Activated naive CD8-positive, alpha-beta T cell treated with anti-CD3 and anti-CD28 coated beads, Interleukin-2, amount 50 U/mL, for 24 hours (primary cell): ENCODE results near the gene HSF2BP.
A peak's percentile ranks its signal among the peaks of the same experiment; 100 is the strongest.
"Not testable (repeated sequence)": the region's sequence is repeated elsewhere in the genome, so short reads cannot be mapped to it uniquely, and the experiment has no call there.

Experiments
- ATAC-seq: fragments of 150-1000 bp; cut with Tn5 transposase; one replicate; pipeline ENCODE4 v1.10.0; 2021
- DNase-seq: peaks from one replicate; pipeline ENCODE4 v3.0.0; 2021
- H3K27ac Mint-ChIP-seq: one replicate; pipeline ENCODE4 v1.8.0; 2021; ENCODE audit warnings: mild to moderate bottlenecking, mixed read lengths
- H3K27me3 Mint-ChIP-seq: one replicate; pipeline ENCODE4 v1.8.0; 2021; ENCODE audit warnings: mixed read lengths
- H3K36me3 Mint-ChIP-seq: one replicate; pipeline ENCODE4 v1.8.0; 2021; ENCODE audit warnings: low read depth, mixed read lengths
- H3K4me1 Mint-ChIP-seq: one replicate; pipeline ENCODE4 v1.8.0; 2021; ENCODE audit warnings: mixed read lengths
- H3K4me3 Mint-ChIP-seq: one replicate; pipeline ENCODE4 v1.8.0; 2021; ENCODE audit warnings: mild to moderate bottlenecking, moderate library complexity, mixed read lengths
- H3K9me3 Mint-ChIP-seq: one replicate; pipeline ENCODE4 v1.8.0; 2021; ENCODE audit warnings: mixed read lengths

Gene HSF2BP

GRCh38 chr21:43626390-43626789, 32.9 kb downstream of the HSF2BP start:
- no peaks in the 10 kb centered on the region for H3K27me3 Mint-ChIP-seq
- H3K4me1 Mint-ChIP-seq, result no peaks in the 10 kb centered on the region
- no peaks in the 10 kb centered on the region for H3K9me3 Mint-ChIP-seq
- peaks cover 2% of the 10 kb centered on the region for H3K36me3 Mint-ChIP-seq
- DNase-seq (no peak), ATAC-seq (no peak)
- H3K4me3 Mint-ChIP-seq, result no peak overlapping the region
- H3K27ac Mint-ChIP-seq, result no peak overlapping the region

DNA sequence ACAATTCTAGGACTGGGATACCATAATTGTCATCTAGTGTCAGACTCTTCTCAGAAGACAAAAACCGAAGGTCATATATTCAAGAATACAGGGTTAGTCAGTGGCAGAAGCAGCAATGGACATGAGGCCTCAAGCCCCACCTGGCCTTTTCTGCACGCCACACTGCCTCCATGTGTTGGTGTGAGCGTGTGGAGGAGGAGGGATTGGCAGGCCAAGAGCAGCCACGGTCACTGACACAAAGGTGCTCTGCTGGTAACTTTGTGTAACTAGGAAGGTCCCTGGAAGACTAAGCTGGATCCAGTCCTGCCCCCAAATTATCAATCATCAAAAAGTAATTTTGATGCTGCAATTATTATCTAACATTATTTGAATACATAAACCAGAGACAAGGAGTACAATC, 34.9 kb downstream of the HSF2BP start:
- Mint-ChIP-seq H3K36me3 (peaks cover 9% of the 10 kb centered on the region), H3K4me1 (no peaks in the 10 kb centered on the region), H3K9me3 (no peaks in the 10 kb centered on the region), H3K27ac (no peak overlapping the region), H3K27me3 (no peaks in the 10 kb centered on the region), H3K4me3 (no peak overlapping the region)
- DNase-seq, result no peak
- ATAC-seq, result no peak

DNA sequence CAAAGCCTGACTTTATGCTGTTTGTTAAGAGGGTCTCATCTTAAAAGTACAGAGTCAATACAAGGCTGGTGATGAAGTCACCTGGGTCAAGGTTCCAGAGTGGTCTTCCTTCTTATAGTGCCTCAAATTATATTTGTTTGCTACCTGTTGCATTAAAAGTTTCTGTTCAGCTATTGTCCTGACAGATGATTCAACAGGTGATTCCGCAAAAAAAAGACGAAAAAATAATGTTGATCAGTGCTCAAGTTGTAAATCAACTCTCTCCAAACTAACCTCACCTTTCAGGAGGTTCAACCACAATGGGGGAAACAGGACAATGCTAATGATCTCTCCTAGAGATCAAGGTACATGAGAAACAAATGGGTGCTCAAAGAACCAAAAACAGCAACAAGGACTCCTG, 35.7 kb downstream of the HSF2BP start:
- no peaks in the 10 kb centered on the region for H3K9me3 Mint-ChIP-seq
- H3K4me3 Mint-ChIP-seq, result no peak overlapping the region
- H3K36me3 Mint-ChIP-seq, result peaks cover 9% of the 10 kb centered on the region
- H3K27me3 Mint-ChIP-seq, result no peaks in the 10 kb centered on the region
- no peak overlapping the region for H3K27ac Mint-ChIP-seq
- no peaks in the 10 kb centered on the region for H3K4me1 Mint-ChIP-seq
- no peak for ATAC-seq
- no peak for DNase-seq

- Mint-ChIP-seq H3K9me3 (no peaks in the 10 kb centered on the region), H3K4me1 (no peaks in the 10 kb centered on the region), H3K27ac (no peak overlapping the region), H3K27me3 (no peaks in the 10 kb centered on the region), H3K36me3 (peaks cover 7% of the 10 kb centered on the region), H3K4me3 (no peak overlapping the region)
- ATAC-seq, result no peak
- no peak for DNase-seq
Observed at GRCh38 chr21:43622796-43623195, 36.5 kb downstream of the HSF2BP start.

DNA sequence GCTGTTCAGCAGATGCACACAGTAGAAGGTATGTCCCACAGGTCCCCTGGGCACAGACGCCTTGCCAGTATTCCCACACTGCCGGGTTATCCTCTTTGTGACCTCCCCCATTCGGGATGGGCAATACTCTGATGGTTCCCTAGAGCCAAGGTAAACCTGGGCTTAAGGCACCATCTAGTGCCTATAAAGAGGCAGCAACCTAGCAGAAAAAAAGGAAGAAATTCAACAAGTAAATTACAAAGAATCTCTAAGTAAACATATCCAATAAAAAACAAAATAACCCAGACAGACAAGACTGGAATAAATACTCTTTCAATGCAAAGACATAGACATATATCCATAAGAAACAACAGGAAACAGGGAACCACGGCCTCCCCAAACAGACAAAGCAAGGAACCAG, 39.4 kb downstream of the HSF2BP start:
- no peaks in the 10 kb centered on the region for H3K4me1 Mint-ChIP-seq
- no peaks in the 10 kb centered on the region for H3K9me3 Mint-ChIP-seq
- H3K4me3 Mint-ChIP-seq, result no peak overlapping the region
- ATAC-seq (no peak), DNase-seq (no peak)
- H3K36me3 Mint-ChIP-seq, result peaks cover 7% of the 10 kb centered on the region
- H3K27ac Mint-ChIP-seq, result no peak overlapping the region
- no peaks in the 10 kb centered on the region for H3K27me3 Mint-ChIP-seq

GRCh38 chr21:43619344-43619743, 39.9 kb downstream of the HSF2BP start:
- H3K9me3 Mint-ChIP-seq, result no peaks in the 10 kb centered on the region
- peaks cover 7% of the 10 kb centered on the region for H3K36me3 Mint-ChIP-seq
- ATAC-seq, result no peak
- no peak overlapping the region for H3K27ac Mint-ChIP-seq
- no peaks in the 10 kb centered on the region for H3K4me1 Mint-ChIP-seq
- H3K4me3 Mint-ChIP-seq, result no peak overlapping the region
- DNase-seq, result no peak
- H3K27me3 Mint-ChIP-seq, result no peaks in the 10 kb centered on the region

DNA sequence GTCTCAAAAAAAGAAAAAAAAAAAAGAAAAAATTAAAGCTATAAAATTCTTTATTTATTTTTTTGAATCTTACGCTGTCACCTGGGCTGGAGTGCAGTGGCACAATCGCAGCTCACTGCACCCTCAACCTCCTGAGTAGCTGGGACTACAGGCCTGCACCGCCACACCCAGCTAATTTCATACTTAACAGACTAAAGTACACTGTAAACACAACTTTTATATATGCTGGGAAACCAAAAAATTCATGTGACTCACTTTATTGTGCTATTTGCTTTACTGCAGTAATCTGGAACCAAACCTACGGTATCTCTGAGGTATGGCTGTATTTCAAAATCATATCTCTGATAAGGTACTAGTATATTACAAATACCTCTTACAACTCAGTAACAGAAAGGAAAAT, 40.3 kb downstream of the HSF2BP start:
- ATAC-seq, result no peak
- no peak for DNase-seq
- no peaks in the 10 kb centered on the region for H3K4me1 Mint-ChIP-seq
- no peaks in the 10 kb centered on the region for H3K9me3 Mint-ChIP-seq
- H3K4me3 Mint-ChIP-seq, result no peak overlapping the region
- H3K36me3 Mint-ChIP-seq, result peaks cover 7% of the 10 kb centered on the region
- no peak overlapping the region for H3K27ac Mint-ChIP-seq
- H3K27me3 Mint-ChIP-seq, result no peaks in the 10 kb centered on the region

DNA sequence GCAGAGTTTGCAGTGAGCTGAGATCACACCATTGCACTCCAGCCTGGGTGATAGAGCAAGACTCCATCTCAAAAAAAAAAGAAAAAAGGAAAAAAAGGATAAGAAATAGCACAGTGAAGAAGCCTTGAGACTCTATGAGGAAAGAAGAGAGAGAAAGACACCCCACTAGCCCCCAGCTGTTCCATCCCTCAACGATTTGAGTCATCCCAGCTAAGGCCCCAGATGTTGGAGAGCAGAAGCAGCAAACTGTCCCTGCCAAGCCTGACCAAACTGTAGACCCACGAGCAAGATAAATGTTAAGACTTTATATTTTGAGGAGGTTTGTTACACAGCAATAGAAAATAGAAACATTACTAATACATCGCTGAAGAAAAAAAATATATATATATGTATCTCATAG, 42.4 kb downstream of the HSF2BP start:
- H3K27ac Mint-ChIP-seq, H3K4me1 Mint-ChIP-seq, H3K36me3 Mint-ChIP-seq, DNase-seq, ATAC-seq, H3K9me3 Mint-ChIP-seq, H3K4me3 Mint-ChIP-seq, H3K27me3 Mint-ChIP-seq: not testable (repeated sequence)

DNA sequence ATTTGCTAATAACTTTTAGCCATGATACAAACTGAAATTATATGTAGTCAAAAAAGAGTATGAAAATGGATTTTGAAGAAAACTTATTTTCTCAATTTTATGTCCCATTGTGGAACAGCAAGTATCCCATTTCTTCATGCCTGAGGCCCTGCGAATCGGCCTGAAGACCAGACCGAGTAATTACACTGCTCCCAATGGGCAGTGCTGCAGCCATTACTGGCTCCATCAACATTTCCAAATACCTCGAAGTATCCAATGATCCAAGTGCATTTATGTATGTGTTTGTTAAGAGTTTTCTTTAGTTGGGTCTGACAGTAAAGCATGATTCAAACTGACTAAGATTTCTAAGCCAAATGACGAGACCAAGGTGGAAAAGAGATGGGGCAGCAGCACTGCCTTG, 44.4 kb downstream of the HSF2BP start:
- Mint-ChIP-seq H3K27me3 (no peaks in the 10 kb centered on the region), H3K36me3 (peaks cover 1% of the 10 kb centered on the region), H3K9me3 (no peaks in the 10 kb centered on the region), H3K27ac (no peak overlapping the region), H3K4me1 (peaks cover 2% of the 10 kb centered on the region), H3K4me3 (no peak overlapping the region)
- ATAC-seq (no peak), DNase-seq (no peak)

DNA sequence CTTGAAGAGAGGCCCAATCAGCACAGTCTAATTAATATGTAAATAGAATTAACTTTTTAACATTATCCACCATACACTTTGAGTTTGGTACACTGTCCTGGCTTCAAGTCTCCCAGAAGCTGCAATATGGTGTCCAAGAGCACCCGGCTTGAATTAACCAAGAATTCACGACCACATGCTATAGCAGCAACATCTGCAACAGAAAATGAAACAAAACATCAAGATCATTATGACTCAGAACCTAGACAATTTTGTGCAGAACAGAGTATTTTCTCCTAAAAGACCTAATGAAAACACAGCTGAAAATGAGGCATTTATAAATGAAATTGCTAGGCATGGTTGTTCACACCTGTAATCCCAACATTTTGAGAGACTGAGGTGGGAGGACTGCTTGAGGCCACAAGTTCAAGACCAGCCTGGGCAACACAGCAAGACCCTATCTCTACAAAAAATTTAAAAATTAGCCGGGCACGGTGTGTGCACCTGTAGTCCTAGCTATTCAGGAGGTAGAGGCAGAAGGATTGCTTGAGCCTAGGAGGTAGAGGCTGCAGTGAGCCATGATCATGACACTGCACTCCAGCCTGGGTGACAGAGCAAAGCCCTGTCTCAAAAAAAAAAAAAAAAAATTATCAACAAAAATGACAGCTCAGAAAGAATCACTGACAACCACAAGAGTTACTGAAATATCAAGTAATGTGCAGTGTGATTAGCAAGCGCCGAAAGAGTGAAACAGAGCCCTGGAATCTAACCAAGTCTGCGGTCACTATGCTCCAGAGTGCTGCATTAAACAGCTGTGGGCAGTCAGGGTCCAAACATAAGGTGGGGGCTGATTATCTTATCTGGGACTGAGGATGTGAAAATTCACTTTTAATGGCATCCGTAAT, 45.3 kb downstream of the HSF2BP start:
- DNase-seq (no peak), ATAC-seq (no peak)
- H3K4me3 Mint-ChIP-seq, result no peak overlapping the region
- no peak overlapping the region for H3K27ac Mint-ChIP-seq
- no peaks in the 10 kb centered on the region for H3K36me3 Mint-ChIP-seq
- H3K4me1 Mint-ChIP-seq, result peaks cover 2% of the 10 kb centered on the region
- no peaks in the 10 kb centered on the region for H3K9me3 Mint-ChIP-seq
- H3K27me3 Mint-ChIP-seq, result no peaks in the 10 kb centered on the region

DNA sequence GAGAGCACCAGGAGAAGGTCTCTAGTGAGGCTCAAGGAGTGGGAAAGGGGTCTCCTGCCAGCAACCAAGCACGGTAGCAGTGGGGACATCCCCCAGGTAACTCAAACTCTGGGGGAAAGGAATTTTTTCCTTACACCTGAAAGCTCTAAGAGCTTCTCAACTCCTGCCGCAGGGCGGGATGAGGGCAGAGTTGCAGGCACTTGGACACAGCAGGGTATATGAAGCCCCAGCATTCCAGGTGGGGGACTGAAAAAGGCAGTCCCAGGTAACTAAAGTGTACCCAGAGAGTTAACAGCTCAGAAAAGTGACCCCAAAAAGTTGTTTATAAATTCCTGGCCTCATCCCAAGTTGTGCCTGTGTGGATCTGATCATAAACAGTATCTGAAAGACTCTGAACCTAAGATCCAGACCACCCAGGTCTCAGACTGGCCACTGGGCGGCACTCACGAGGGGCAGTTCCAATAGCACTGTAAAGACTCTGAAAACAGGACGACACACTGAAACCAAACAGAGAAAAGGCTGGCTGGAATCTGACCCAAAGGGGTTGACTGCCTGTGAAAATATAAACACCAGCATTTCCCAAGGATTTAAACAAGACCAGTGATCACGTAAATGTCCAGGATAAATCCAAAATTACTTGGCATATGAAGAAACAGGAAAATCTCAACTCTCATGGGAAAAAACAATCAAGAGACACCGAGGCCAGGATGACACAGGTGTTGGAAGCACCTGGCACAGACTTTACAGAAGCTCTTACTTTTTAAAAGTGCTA, 47.5 kb downstream of the HSF2BP start:
- DNase-seq, result peak; percentile 32
- Mint-ChIP-seq H3K4me1 (peaks cover 2% of the 10 kb centered on the region), H3K27me3 (no peaks in the 10 kb centered on the region), H3K9me3 (no peaks in the 10 kb centered on the region), H3K4me3 (no peak overlapping the region), H3K36me3 (no peaks in the 10 kb centered on the region), H3K27ac (no peak overlapping the region)
- ATAC-seq, result peak; percentile 52

DNA sequence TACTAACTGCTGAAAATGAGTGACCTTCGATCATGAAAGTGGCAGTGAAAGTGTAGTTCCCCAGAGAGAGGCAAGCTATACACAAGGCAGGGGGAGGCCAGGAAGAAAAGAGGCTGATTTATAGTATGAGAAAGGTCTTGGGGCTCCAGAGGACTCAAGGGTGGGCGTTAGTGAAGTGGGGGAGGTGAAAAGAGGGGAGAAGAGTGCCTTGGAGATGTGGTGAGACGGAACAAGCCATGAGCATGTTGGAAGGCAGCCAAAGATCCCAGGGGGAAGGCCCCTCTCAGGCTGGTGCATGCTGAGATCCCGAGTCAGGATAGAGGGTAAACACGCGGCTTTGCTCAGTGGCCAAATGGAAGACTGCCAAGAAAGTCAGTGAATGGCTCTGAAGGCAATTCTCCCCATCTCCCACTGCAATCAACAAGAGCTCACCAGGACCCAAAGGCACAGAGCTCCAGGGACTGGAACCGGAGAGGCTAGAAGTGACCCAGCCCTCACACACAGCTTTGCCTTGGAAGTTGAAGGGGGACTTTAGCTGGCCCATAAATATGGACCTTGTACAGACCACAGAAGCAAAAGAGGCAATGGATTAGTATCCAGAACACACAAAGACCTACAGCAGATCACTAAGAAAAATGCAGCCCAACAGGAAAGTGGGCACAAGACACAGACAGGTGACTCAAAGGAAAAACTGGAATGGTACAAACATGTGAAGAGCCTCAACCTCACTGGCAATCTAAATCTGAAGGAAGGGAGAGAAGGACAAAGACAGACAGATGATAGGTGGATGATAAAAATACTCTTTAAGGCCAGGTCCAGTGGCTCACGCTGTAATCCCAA, 49.6 kb downstream of the HSF2BP start:
- Mint-ChIP-seq H3K36me3 (no peaks in the 10 kb centered on the region), H3K9me3 (no peaks in the 10 kb centered on the region), H3K27me3 (no peaks in the 10 kb centered on the region), H3K4me1 (peaks cover 2% of the 10 kb centered on the region), H3K27ac (no peak overlapping the region), H3K4me3 (no peak overlapping the region)
- DNase-seq (no peak), ATAC-seq (no peak)

- Mint-ChIP-seq H3K27ac (no peak overlapping the region), H3K27me3 (no peaks in the 10 kb centered on the region), H3K36me3 (no peaks in the 10 kb centered on the region), H3K9me3 (no peaks in the 10 kb centered on the region), H3K4me3 (no peak overlapping the region), H3K4me1 (peaks cover under 1% of the 10 kb centered on the region)
- DNase-seq (no peak), ATAC-seq (no peak)
Observed at GRCh38 chr21:43608664-43609063, 50.6 kb downstream of the HSF2BP start.

GRCh38 chr21:43608225-43608624, 51.1 kb downstream of the HSF2BP start:
- ATAC-seq, result no peak
- no peaks in the 10 kb centered on the region for H3K4me1 Mint-ChIP-seq

More at GRCh38 chr21:43608225-43608624, 51.1 kb downstream of the HSF2BP start:
- no peak for DNase-seq
- Mint-ChIP-seq H3K36me3 (no peaks in the 10 kb centered on the region), H3K9me3 (no peaks in the 10 kb centered on the region), H3K27me3 (no peaks in the 10 kb centered on the region), H3K27ac (no peak overlapping the region), H3K4me3 (no peak overlapping the region)
